ENCODE results near the gene STAT1.

STAT1 gene

DNA sequence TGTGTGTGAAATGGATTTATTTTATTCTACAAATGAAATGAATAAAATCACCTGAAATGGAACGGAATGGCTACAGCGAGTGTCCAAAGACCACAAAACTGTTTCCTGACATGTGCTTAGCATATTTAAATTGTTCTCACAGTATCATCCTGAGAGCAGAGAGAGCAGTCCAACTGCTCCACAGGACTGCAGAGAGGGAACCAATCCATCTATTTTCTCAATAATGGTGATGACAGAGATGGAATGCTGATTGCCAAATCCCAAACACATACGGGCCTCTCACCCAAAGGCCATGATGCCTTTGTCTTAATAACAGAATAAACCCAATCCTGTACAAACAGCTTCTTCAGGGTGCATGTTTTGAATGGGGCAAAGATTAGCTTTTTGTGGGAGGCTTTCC is 41.1 kb downstream of the STAT1 start:
- DNase-seq (ENCODE audit: low read depth): peak; percentile 36
- no peak overlapping the region for H3K4me3 ChIP-seq (replicated peaks; ENCODE audit: low read depth, low read length)
- no peak for TF ChIP-seq CTCF (IDR thresholded peaks at IDR 0.05; ENCODE audit: low read length, missing control alignments)

GRCh38 chr2:190972213-190972612 is 41.8 kb downstream of the STAT1 start:
- no peak overlapping the region for H3K4me3 ChIP-seq (replicated peaks; ENCODE audit: low read depth, low read length)
- DNase-seq (ENCODE audit: low read depth): no peak
- TF ChIP-seq CTCF (IDR thresholded peaks at IDR 0.05; ENCODE audit: low read length, missing control alignments): no peak

GRCh38 chr2:190970873-190971506 is 43.0 kb downstream of the STAT1 start:
- no peak for TF ChIP-seq CTCF (IDR thresholded peaks at IDR 0.05; ENCODE audit: low read length, missing control alignments)
- H3K4me3 ChIP-seq (replicated peaks; ENCODE audit: low read depth, low read length): no peak overlapping the region
- DNase-seq (ENCODE audit: low read depth): no peak

DNA sequence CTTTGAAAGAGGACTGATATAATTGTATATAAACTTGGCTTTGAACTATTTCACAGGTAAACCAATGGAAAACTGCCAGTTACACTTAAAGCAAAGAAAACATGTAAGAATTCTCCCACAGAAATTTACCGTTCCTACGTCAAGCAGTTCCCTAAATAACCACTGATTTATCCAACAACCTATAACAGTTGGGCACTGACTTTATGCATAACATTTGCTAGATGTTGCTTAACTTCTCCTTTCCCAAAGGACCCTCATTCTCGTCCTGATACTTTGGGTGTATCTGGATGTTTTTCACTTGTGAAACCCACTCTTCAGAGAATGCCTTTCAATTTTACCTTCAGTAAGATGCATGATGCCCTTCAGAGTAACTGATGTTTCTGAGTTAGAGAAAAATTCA is 43.8 kb downstream of the STAT1 start:
- no peak for DNase-seq (ENCODE audit: low read depth)
- H3K4me3 ChIP-seq (replicated peaks; ENCODE audit: low read depth, low read length): no peak overlapping the region
- TF ChIP-seq CTCF (IDR thresholded peaks at IDR 0.05; ENCODE audit: low read length, missing control alignments): no peak

GRCh38 chr2:190968522-190968921 is 45.4 kb downstream of the STAT1 start:
- no peak for DNase-seq (ENCODE audit: low read depth)
- no peak for TF ChIP-seq CTCF (IDR thresholded peaks at IDR 0.05; ENCODE audit: low read length, missing control alignments)
- no peak overlapping the region for H3K4me3 ChIP-seq (replicated peaks; ENCODE audit: low read depth, low read length)

DNA sequence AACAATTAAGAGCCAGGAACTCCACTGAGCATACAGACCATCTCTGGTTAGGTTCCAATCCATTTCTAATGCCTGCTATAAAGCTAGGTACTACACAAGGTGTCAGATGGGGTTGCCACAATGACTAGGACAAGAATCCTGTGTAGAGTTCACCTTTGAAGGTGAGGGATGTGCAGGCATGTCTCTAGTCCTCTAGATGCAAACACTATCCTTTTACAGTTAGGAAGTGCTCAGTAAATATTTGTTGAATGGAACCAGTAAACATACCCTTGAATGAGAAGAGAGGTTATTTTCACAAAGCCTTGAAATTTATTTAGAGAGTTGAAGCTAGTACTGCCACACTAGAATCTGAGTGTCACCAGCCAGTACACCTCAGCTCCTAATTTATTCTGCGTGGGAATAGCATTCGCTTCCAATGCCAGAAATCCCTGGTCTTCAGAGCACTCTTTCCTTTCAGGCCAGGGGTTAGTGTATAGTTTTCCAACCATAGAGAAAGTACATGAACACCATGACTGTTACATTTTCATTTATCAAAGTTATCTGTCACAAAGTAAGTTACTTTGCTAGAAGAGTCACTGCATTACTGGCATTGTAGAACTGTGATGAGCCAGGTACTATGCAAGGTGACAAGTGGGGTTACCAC is 48.3 kb downstream of the STAT1 start:
- DNase-seq (ENCODE audit: low read depth): no peak
- H3K4me3 ChIP-seq (replicated peaks; ENCODE audit: low read depth, low read length): no peak overlapping the region
- TF ChIP-seq CTCF (IDR thresholded peaks at IDR 0.05; ENCODE audit: low read length, missing control alignments): no peak
